Measurements from ENCODE around the gene MBP.

GRCh38 chr18:77000527-77000926 is 132.1 kb downstream of the MBP start:
- TF ChIP-seq HDGF (IDR thresholded peaks at IDR 0.05; ENCODE audit: borderline replicate concordance) (no peak), TARDBP (IDR thresholded peaks at IDR 0.05) (no peak), ARNT (IDR thresholded peaks at IDR 0.05) (no peak)
